Panc1 (cell line): ENCODE data around the gene OTOA. TPM values are rescaled to one million over a fixed set of nuclear protein-coding genes. Genes with fewer than 3 reads are reported as not detected.

Source experiments
- ATAC-seq: fragments of 200-7000 bp; cut with Tn5 transposase; 2 replicates; pipeline ENCODE4 v1.9.1; 2020; ENCODE audit warnings: mild to moderate bottlenecking, moderate library complexity
- BruUV-seq: library from RNA; stranded (reverse); fragments of 400-500 nt; replicated peaks from 2 replicates; lab custom pipeline; 2021; lab: Mats Ljungman, UMichigan
- CTCF ChIA-PET: fragments of 300-600 bp; sonication (Branson Sonifier 250); formaldehyde crosslinking; loops from one replicate; lab custom pipeline; 2022; ENCODE audit warnings: antibody characterized with exemption; lab: Charles Lee
- POLR2A ChIA-PET: fragments of 300-600 bp; sonication (Branson Sonifier 250); formaldehyde crosslinking; loops from one replicate; lab custom pipeline; 2022; ENCODE audit warnings: antibody characterized with exemption; lab: Charles Lee
- DNase-seq: peaks from one replicate; pipeline ENCODE4 v3.0.0-alpha.2; 2010; ENCODE audit warnings: low read depth, low spot score
- H3K27ac ChIP-seq: 2 replicates; pipeline ENCODE4 v1.5.1; 2011; ENCODE audit warnings: mild to moderate bottlenecking, low read length, inconsistent platforms
- H3K27me3 ChIP-seq: fragments of 200-500 bp; sonication (Bioruptor generic); 2 replicates; pipeline ENCODE4 v1.6.0; 2014; ENCODE audit warnings: low read length, inconsistent platforms; ENCODE audit not compliant: control insufficient read depth, insufficient read depth
- H3K36me3 ChIP-seq: fragments of 200-500 bp; sonication (Bioruptor generic); 2 replicates; pipeline ENCODE4 v1.5.1; 2014; ENCODE audit warnings: inconsistent platforms, mild to moderate bottlenecking, low read length, moderate library complexity; ENCODE audit not compliant: control insufficient read depth, insufficient read depth
- H3K4me1 ChIP-seq: 2 replicates; pipeline ENCODE4 v1.5.1; 2011; ENCODE audit warnings: inconsistent platforms, mild to moderate bottlenecking, low read length, moderate library complexity; ENCODE audit not compliant: control insufficient read depth, insufficient read depth
- H3K4me3 ChIP-seq, 2 experiments: 2 replicates each; pipeline ENCODE4 v1.5.1; 2011 to 2012; ENCODE audit warnings: low read depth in 2 of 2, low read length in 2 of 2, mild to moderate bottlenecking in 2 of 2, inconsistent platforms in 1 of 2, moderate library complexity in 1 of 2
- H3K9me3 ChIP-seq: fragments of 200-500 bp; sonication (Bioruptor generic); 2 replicates; pipeline ENCODE4 v1.5.1; 2014; ENCODE audit warnings: low read depth, mild to moderate bottlenecking, inconsistent platforms, low read length, moderate library complexity; ENCODE audit not compliant: control insufficient read depth, insufficient read depth
- CTCF ChIP-seq: fragments of 450-650 bp; IDR thresholded peaks from 2 replicates; pipeline ENCODE4 v1.5.1; 2017; ENCODE audit warnings: mild to moderate bottlenecking
- POLR2AphosphoS5 ChIP-seq: IDR thresholded peaks from 2 replicates; pipeline ENCODE4 v1.6.1; 2012; ENCODE audit warnings: mild to moderate bottlenecking, low read depth, low read length, moderate library complexity
- REST ChIP-seq, 2 experiments: IDR thresholded peaks; 2 replicates each; pipeline ENCODE4 v1.6.1; 2011 to 2012; ENCODE audit warnings: low read depth in 2 of 2, control low read depth in 1 of 2, low read length in 1 of 2, mild to moderate bottlenecking in 1 of 2, moderate library complexity in 1 of 2; ENCODE audit not compliant: insufficient read depth in 1 of 2
- SIN3A ChIP-seq: IDR thresholded peaks from 2 replicates; pipeline ENCODE4 v1.6.1; 2012; ENCODE audit warnings: low read depth, mild to moderate bottlenecking, low read length, moderate library complexity, borderline replicate concordance; ENCODE audit not compliant: insufficient read depth
- TCF7L2 ChIP-seq: IDR thresholded peaks from 2 replicates; pipeline ENCODE4 v1.6.1; 2011; ENCODE audit warnings: mild to moderate bottlenecking, low read depth, low read length, inconsistent platforms
- in situ Hi-C: cut with HindIII; loops from 2 replicates; pipeline ENCODE4 v1.10.0; 2016; ENCODE audit warnings: low sequenced_read_pairs, low pct_unique_long_range_greater_than_20kb
- intact Hi-C: fragments of 100-400 bp; cut with micrococcal nuclease; formaldehyde crosslinking; loops from one replicate; pipeline ENCODE4 v1.10.0; 2022; ENCODE audit not compliant: unreplicated experiment
- total RNA-seq: library from RNA; stranded (reverse); gene quantifications from one replicate; pipeline ENCODE4 v1.2.1, GENCODE V29; 2021; ENCODE audit not compliant: unreplicated experiment

OTOA gene
- total RNA-seq, 1 experiment from 2014 or later: not detected

GRCh38 chr16:21720533-21720932 lies 56.8 kb downstream of the OTOA start:
- Histone ChIP-seq H3K27ac (no peak overlapping the region), H3K4me1 (no peaks in the 10 kb centered on the region), H3K36me3 (no peaks in the 10 kb centered on the region), H3K27me3 (no peaks in the 10 kb centered on the region), H3K4me3 (no peak overlapping the region), H3K9me3 (no peaks in the 10 kb centered on the region)
- BruUV-seq: no TSS peak
- intact Hi-C loops (no loop called here), in situ Hi-C loops (no loop called here)
- CTCF ChIA-PET: no interaction called here
- DNase-seq (no peak), ATAC-seq (no peak)
- POLR2A ChIA-PET: no interaction called here
- TF ChIP-seq TCF7L2: no peak
- TF ChIP-seq REST (IDR thresholded peaks at IDR 0.05; ENCODE audit: insufficient read depth in 1 of 2, low read depth in 2 of 2, low read length in 1 of 2): no peak
- TF ChIP-seq CTCF: no peak
- no peak for TF ChIP-seq SIN3A
- no peak for TF ChIP-seq POLR2AphosphoS5

GRCh38 chr16:21722771-21723455 lies 59.1 kb downstream of the OTOA start:
- Histone ChIP-seq H3K4me3 (no peak overlapping the region), H3K9me3 (no peaks in the 10 kb centered on the region), H3K36me3 (no peaks in the 10 kb centered on the region), H3K27ac (no peak overlapping the region), H3K27me3 (no peaks in the 10 kb centered on the region), H3K4me1 (no peaks in the 10 kb centered on the region)
- in situ Hi-C loops (no loop called here), intact Hi-C loops (no loop called here)
- CTCF ChIA-PET: no interaction called here
- POLR2A ChIA-PET: interaction anchor here (0.6 kb wide), 1 partner anchor 30 kb away, joined by 4 read pairs; no protein-coding TSS in a partner anchor
- no peak for ATAC-seq
- no peak for TF ChIP-seq TCF7L2
- TF ChIP-seq SIN3A: no peak
- no peak for TF ChIP-seq POLR2AphosphoS5
- no peak for TF ChIP-seq REST (IDR thresholded peaks at IDR 0.05; ENCODE audit: insufficient read depth in 1 of 2, low read depth in 2 of 2, low read length in 1 of 2)
- no peak for TF ChIP-seq CTCF
- BruUV-seq: no TSS peak
- DNase-seq: no peak
